CD14-positive monocyte (primary cell): Measurements from ENCODE around the gene CCND1. TPM values are rescaled to one million over a fixed set of nuclear protein-coding genes. Genes with fewer than 3 reads are reported as not detected.

Experiments used
- DNase-seq, 3 donors: peaks; one replicate each; pipeline ENCODE4 v3.0.0-alpha.2; 2011 to 2022
- H2AFZ ChIP-seq: 2 replicates; pipeline ENCODE4 v1.6.0; 2012; ENCODE audit warnings: mild to moderate bottlenecking, low read depth, low read length, inconsistent platforms; ENCODE audit not compliant: insufficient read depth, poor library complexity, severe bottlenecking
- H3K27ac ChIP-seq, 2 donors: 1 replicate in 1 of 2; 2 replicates in 1 of 2; pipeline ENCODE4 v1.5.1; 2012 to 2013; ENCODE audit warnings: low read length in 2 of 2, control low read depth in 1 of 2, inconsistent platforms in 1 of 2, low read depth in 1 of 2, mild to moderate bottlenecking in 1 of 2
- H3K27me3 ChIP-seq, 2 donors: one replicate each; pipeline versions ENCODE4 v1.6.0 to v1.6.1; 2011 to 2013; ENCODE audit warnings: low read length in 2 of 2; ENCODE audit not compliant: control insufficient read depth in 2 of 2, insufficient read depth in 2 of 2
- H3K36me3 ChIP-seq, 2 donors: replicated peaks in 1 of 2; 1 replicate in 1 of 2; 2 replicates in 1 of 2; pipeline versions ENCODE4 v1.5.1 to v1.6.1; 2012 to 2013; ENCODE audit warnings: low read length in 2 of 2, control low read depth in 1 of 2, inconsistent platforms in 1 of 2, mild to moderate bottlenecking in 1 of 2; ENCODE audit not compliant: insufficient read depth in 2 of 2, control insufficient read depth in 1 of 2
- H3K4me1 ChIP-seq, 2 donors: 1 replicate in 1 of 2; 2 replicates in 1 of 2; pipeline versions ENCODE4 v1.5.1 to v1.6.1; 2012 to 2013; ENCODE audit warnings: low read length in 2 of 2, control low read depth in 1 of 2, inconsistent platforms in 1 of 2, mild to moderate bottlenecking in 1 of 2, moderate library complexity in 1 of 2; ENCODE audit not compliant: insufficient read depth in 2 of 2, control insufficient read depth in 1 of 2
- H3K4me2 ChIP-seq: replicated peaks from 2 replicates; pipeline ENCODE3; 2012; ENCODE audit warnings: low read length, moderate library complexity, mild to moderate bottlenecking; ENCODE audit not compliant: poor library complexity, severe bottlenecking; ENCODE audit errors: extremely low read depth
- H3K4me3 ChIP-seq, 3 experiments: fragments of 200-600 bp in 1 of 3; sonication (generic) in 1 of 3; replicated peaks in 1 of 3; 1 replicate in 2 of 3; 2 replicates in 1 of 3; pipeline ENCODE4 v1.5.1; 2011 to 2013; ENCODE audit warnings: low read length in 3 of 3, mild to moderate bottlenecking in 3 of 3, control low read depth in 2 of 3, low read depth in 2 of 3, inconsistent platforms in 1 of 3, moderate library complexity in 1 of 3
- H3K79me2 ChIP-seq: 2 replicates; pipeline ENCODE4 v1.6.0; 2012; ENCODE audit warnings: mild to moderate bottlenecking, control low read depth, inconsistent platforms, low read length, moderate library complexity; ENCODE audit not compliant: insufficient read depth
- H3K9ac ChIP-seq: 2 replicates; pipeline ENCODE4 v1.6.0; 2017; ENCODE audit warnings: low read length, mild to moderate bottlenecking; ENCODE audit not compliant: insufficient read depth, poor library complexity, severe bottlenecking
- H3K9me3 ChIP-seq, 2 donors: replicated peaks in 1 of 2; 1 replicate in 1 of 2; 2 replicates in 1 of 2; pipeline versions ENCODE4 v1.5.1 to v1.6.1; 2012 to 2013; ENCODE audit warnings: low read length in 2 of 2, control low read depth in 1 of 2; ENCODE audit not compliant: control insufficient read depth in 1 of 2, insufficient read depth in 1 of 2
- H4K20me1 ChIP-seq: 2 replicates; pipeline ENCODE4 v1.6.0; 2012; ENCODE audit warnings: mild to moderate bottlenecking, low read length, control low read depth, moderate library complexity; ENCODE audit not compliant: insufficient read depth
- H3K27ac Mint-ChIP-seq, 7 donors: one replicate each; pipeline ENCODE4 v1.8.0; 2020; ENCODE audit warnings: mild to moderate bottlenecking in 7 of 7, mixed read lengths in 7 of 7, moderate library complexity in 6 of 7, inconsistent platforms in 2 of 7
- H3K27me3 Mint-ChIP-seq, 3 donors: one replicate each; pipeline ENCODE4 v1.8.0; 2021 to 2022; ENCODE audit warnings: low read depth in 3 of 3, mild to moderate bottlenecking in 3 of 3, mixed read lengths in 3 of 3, moderate library complexity in 3 of 3, inconsistent platforms in 1 of 3
- H3K36me3 Mint-ChIP-seq, 2 donors: one replicate each; pipeline ENCODE4 v1.8.0; 2020; ENCODE audit warnings: mixed read lengths in 2 of 2, inconsistent platforms in 1 of 2, mild to moderate bottlenecking in 1 of 2
- H3K4me1 Mint-ChIP-seq: one replicate; pipeline ENCODE4 v1.8.0; 2020; ENCODE audit warnings: mild to moderate bottlenecking, mixed read lengths
- H3K4me3 Mint-ChIP-seq, 2 donors: one replicate each; pipeline ENCODE4 v1.8.0; 2020; ENCODE audit warnings: mild to moderate bottlenecking in 2 of 2, mixed read lengths in 2 of 2, moderate library complexity in 1 of 2
- H3K9me3 Mint-ChIP-seq, 7 donors: one replicate each; pipeline ENCODE4 v1.8.0; 2020 to 2022; ENCODE audit warnings: mixed read lengths in 7 of 7, mild to moderate bottlenecking in 6 of 7, moderate library complexity in 6 of 7, inconsistent platforms in 2 of 7
- CTCF ChIP-seq: fragments of 200-600 bp; IDR thresholded peaks from one replicate; pipeline ENCODE4 v1.8.0; 2022; ENCODE audit warnings: antibody characterized with exemption, mild to moderate bottlenecking
- WGBS: methylation state at CpG from one replicate; pipeline ENCODE4 v1.1.5; 2013; ENCODE audit warnings: missing lambda C conversion rate; ENCODE audit not compliant: insufficient coverage; 5-methylcytosine and 5-hydroxymethylcytosine counted together
- intact Hi-C, 2 donors: fragments of 100-400 bp; cut with micrococcal nuclease; formaldehyde crosslinking; loops; one replicate each; pipeline versions ENCODE4 v1.15.0 to v1.15.1; 2023
- polyA plus RNA-seq, 3 donors: library from polyadenylated mRNA; depleted of rRNA in 1 of 3; unstranded in 2 of 3; stranded (reverse) in 1 of 3; fragments of 300-500 nt in 2 of 3; fragments of >200 nt in 1 of 3; fragmentation: Illumina TruSeq in 2 of 3; gene quantifications; 1 replicate in 2 of 3; 2 replicates in 1 of 3; pipeline ENCODE4 v1.2.3, GENCODE V29; 2012 to 2021

CCND1 gene
- polyA plus RNA-seq, 3 donors, result 0.01 TPM; not detected in 2

- intact Hi-C loops, result no loop called here
- no peaks in the 10 kb centered on the region for H4K20me1 ChIP-seq
- no peak overlapping the region for H3K27ac ChIP-seq
- H3K4me1 ChIP-seq, result no peaks in the 10 kb centered on the region
- no peaks in the 10 kb centered on the region for H3K79me2 ChIP-seq
- no peak overlapping the region for H3K27ac Mint-ChIP-seq
- no peak overlapping the region for H3K4me3 Mint-ChIP-seq
- H3K4me2 ChIP-seq, result no peak overlapping the region
- no peaks in the 10 kb centered on the region for H3K4me1 Mint-ChIP-seq
- H3K9me3 Mint-ChIP-seq, result peaks cover 4 to 17% (median 6%) of the 10 kb centered on the region in 7 donors
- no peak overlapping the region for H2AFZ ChIP-seq
- TF ChIP-seq CTCF, result no peak
- WGBS, result 90% methylated on average over 5 of the region's 7 CpGs
- H3K27me3 Mint-ChIP-seq, result peaks cover 3 to 19% (median 3%) of the 10 kb centered on the region in 3 donors
- no peaks in the 10 kb centered on the region for H3K36me3 ChIP-seq
- H3K9me3 ChIP-seq, result peaks cover 0 to under 1% of the 10 kb centered on the region in 2 donors
- no peak overlapping the region for H3K9ac ChIP-seq
- DNase-seq, result no peak
- H3K27me3 ChIP-seq, result peaks cover 0 to 2% of the 10 kb centered on the region in 2 donors
- no peak overlapping the region for H3K4me3 ChIP-seq
- no peaks in the 10 kb centered on the region for H3K36me3 Mint-ChIP-seq
Observed at GRCh38 chr11:69604055-69604454, 36.9 kb upstream of the CCND1 start.

GRCh38 chr11:69605737-69606526 is 35.0 kb upstream of the CCND1 start:
- Mint-ChIP-seq H3K9me3 (peaks cover 4 to 21% (median 6%) of the 10 kb centered on the region in 7 donors), H3K27ac (peak overlapping the region in 1 of 7 donors; percentile 70), H3K4me3 (no peak overlapping the region), H3K36me3 (no peaks in the 10 kb centered on the region), H3K27me3 (peaks cover 0 to 17% (median 5%) of the 10 kb centered on the region in 3 donors), H3K4me1 (no peaks in the 10 kb centered on the region)
- no peak for DNase-seq
- Histone ChIP-seq H3K27ac (no peak overlapping the region), H3K9me3 (peaks cover 0 to 4% of the 10 kb centered on the region in 2 donors), H3K4me3 (no peak overlapping the region), H3K4me2 (no peak overlapping the region), H3K9ac (no peak overlapping the region), H4K20me1 (no peaks in the 10 kb centered on the region), H3K4me1 (no peaks in the 10 kb centered on the region), H2AFZ (no peak overlapping the region), H3K79me2 (no peaks in the 10 kb centered on the region), H3K36me3 (no peaks in the 10 kb centered on the region), H3K27me3 (peaks cover 0 to 2% of the 10 kb centered on the region in 2 donors)
- 96% methylated on average over 16 of the region's 18 CpGs for WGBS
- no peak for TF ChIP-seq CTCF
- intact Hi-C loops, result no loop called here
